ENCODE data around the gene POLDIP2. TPM values are rescaled to one million over a fixed set of nuclear protein-coding genes. Genes with fewer than 3 reads are reported as not detected.

POLDIP2 gene
- total RNA-seq, 4 donors from 2014 or later = 217 to 281 (median 237) TPM

DNA sequence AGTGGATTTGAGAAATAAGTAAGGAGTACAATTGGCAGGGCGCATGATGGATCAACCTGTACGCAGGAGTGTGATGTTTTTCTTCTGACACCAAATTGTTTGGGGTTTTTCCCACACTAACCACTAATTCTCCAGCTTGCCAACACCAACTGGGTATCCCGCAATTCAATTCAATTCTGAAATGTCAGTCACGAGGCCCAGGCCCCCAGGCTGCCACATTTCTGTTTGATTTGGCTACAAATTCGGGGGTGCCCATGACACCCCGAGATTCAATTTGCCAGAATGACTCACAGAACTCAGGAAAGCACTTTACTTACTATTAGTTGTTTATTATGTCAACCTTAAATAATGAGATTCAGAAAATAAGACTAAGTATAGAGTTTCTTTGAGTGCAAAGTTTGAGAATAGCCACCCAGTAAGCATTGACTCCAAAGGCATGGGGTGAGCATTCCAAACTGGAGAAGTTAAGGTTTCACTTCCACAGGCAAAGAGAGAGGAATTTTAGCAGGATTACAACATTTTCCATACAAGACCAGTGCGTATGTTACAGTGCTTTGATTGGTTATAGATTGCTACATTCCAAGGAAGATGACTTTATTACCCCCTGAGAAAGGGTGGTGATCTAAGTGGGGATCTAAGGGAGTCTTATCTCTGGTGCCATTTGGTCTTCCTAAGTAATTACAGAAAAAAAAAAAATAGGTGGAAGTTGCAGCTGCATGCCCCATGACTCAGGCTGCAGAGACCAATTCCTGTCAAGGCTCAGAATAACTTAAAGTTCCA lies 37.2 kb upstream of the POLDIP2 start:
- Histone ChIP-seq H3K9me3 (no peaks in the 10 kb centered on the region), H3K4me1 (no peaks in the 10 kb centered on the region), H3K4me3 (no peak overlapping the region), H3K27me3 (no peaks in the 10 kb centered on the region), H3K36me3 (no peaks in the 10 kb centered on the region), H3K27ac (no peak overlapping the region)
- intact Hi-C loops (cut with DNase I; ENCODE audit: low total_unique reads) (no loop called here), in situ Hi-C loops (cut with MboI; ENCODE audit: low sequenced_read_pairs in 4 of 4) (loop anchor here in 1 of 4 donors (5.0 kb wide), 1 partner anchor 53 kb away; no protein-coding TSS in a partner anchor)
- TF ChIP-seq, protein P1, sequence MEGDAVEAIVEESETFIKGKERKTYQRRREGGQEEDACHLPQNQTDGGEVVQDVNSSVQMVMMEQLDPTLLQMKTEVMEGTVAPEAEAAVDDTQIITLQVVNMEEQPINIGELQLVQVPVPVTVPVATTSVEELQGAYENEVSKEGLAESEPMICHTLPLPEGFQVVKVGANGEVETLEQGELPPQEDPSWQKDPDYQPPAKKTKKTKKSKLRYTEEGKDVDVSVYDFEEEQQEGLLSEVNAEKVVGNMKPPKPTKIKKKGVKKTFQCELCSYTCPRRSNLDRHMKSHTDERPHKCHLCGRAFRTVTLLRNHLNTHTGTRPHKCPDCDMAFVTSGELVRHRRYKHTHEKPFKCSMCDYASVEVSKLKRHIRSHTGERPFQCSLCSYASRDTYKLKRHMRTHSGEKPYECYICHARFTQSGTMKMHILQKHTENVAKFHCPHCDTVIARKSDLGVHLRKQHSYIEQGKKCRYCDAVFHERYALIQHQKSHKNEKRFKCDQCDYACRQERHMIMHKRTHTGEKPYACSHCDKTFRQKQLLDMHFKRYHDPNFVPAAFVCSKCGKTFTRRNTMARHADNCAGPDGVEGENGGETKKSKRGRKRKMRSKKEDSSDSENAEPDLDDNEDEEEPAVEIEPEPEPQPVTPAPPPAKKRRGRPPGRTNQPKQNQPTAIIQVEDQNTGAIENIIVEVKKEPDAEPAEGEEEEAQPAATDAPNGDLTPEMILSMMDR (IDR thresholded peaks at IDR 0.05 in 4 of 5, conservative IDR thresholded peaks at IDR 0.05 in 1 of 5) = no peak
- TF ChIP-seq POLR2A (IDR thresholded peaks at IDR 0.05) = no peak
- no peak for ATAC-seq
- no peak for DNase-seq

DNA sequence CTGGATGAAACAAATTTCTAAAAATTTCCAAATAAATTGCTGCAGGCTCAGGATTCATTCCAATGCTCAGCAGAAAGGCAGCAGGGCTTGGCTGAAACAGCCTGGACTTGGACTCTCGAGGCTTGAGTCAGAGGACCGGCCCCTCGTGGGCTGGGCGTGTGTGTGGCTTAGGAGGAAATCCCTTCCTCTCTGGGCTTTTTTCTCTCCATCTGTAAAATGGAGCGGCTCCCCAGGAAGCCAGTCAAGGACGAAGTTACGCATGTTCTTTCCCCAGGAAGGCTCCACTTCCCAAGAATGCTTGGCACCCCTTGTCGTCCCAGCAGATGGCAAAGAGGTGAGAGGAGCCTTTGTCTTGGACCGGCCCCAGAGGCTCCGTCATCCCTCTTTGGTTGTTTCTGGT lies 35.2 kb upstream of the POLDIP2 start:
- Histone ChIP-seq H3K36me3 (no peaks in the 10 kb centered on the region), H3K4me1 (no peaks in the 10 kb centered on the region), H3K27ac (no peak overlapping the region), H3K27me3 (no peaks in the 10 kb centered on the region), H3K9me3 (no peaks in the 10 kb centered on the region), H3K4me3 (no peak overlapping the region)
- intact Hi-C loops (cut with DNase I; ENCODE audit: low total_unique reads) = no loop called here
- TF ChIP-seq, protein P1 (IDR thresholded peaks at IDR 0.05 in 4 of 5, conservative IDR thresholded peaks at IDR 0.05 in 1 of 5) = no peak
- TF ChIP-seq POLR2A (IDR thresholded peaks at IDR 0.05) = no peak
- ATAC-seq = no peak
- in situ Hi-C loops (cut with MboI; ENCODE audit: low sequenced_read_pairs in 4 of 4) = no loop called here
- no peak for DNase-seq

DNA sequence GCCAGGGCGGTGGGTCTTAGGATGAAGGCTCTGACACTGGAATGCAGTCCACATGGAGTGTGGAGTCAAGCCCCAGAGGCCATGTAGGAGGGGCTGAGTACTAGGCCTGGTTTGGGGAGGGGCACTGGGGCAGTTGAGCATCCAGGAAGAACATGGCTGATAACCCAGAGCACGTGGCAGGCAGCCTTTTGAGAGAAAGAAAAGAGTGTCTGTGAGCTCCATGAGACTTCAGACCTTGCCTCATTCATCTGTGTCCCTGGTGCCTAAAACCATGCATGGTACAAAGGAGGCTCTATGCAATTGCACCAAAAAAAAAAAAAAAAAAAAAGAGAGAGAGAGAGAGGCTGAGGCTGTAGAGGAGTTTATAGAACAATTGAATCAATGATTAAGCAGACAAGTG lies 34.1 kb upstream of the POLDIP2 start:
- Histone ChIP-seq H3K36me3 (no peaks in the 10 kb centered on the region), H3K27me3 (no peaks in the 10 kb centered on the region), H3K4me1 (no peaks in the 10 kb centered on the region), H3K27ac (no peak overlapping the region), H3K9me3 (no peaks in the 10 kb centered on the region), H3K4me3 (no peak overlapping the region)
- DNase-seq = no peak
- no peak for ATAC-seq
- TF ChIP-seq, protein P1 (IDR thresholded peaks at IDR 0.05 in 4 of 5, conservative IDR thresholded peaks at IDR 0.05 in 1 of 5) = no peak
- no peak for TF ChIP-seq POLR2A (IDR thresholded peaks at IDR 0.05)
- in situ Hi-C loops (cut with MboI; ENCODE audit: low sequenced_read_pairs in 4 of 4) (no loop called here), intact Hi-C loops (cut with DNase I; ENCODE audit: low total_unique reads) (no loop called here)

DNA sequence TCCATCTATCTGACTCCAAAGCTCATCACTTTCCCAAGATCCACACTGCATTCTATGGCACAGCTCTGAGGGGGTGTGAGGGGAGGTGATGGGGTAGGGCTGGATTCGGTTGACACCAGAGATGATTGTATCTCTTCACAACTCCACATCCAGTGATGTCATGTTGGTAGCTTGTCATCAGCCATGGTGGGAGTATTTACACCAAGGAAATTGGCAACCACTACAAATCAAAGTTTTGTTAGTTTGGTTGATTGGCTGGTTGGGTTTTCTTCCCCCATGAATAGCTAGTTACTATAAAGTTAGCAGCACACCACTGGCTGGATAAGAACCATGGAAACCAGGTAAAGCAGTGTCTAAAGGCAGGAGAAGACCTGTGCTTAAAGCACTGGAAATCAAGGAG lies 33.7 kb upstream of the POLDIP2 start:
- intact Hi-C loops (cut with DNase I; ENCODE audit: low total_unique reads) (no loop called here), in situ Hi-C loops (cut with MboI; ENCODE audit: low sequenced_read_pairs in 4 of 4) (no loop called here)
- H3K36me3 ChIP-seq = no peaks in the 10 kb centered on the region
- no peaks in the 10 kb centered on the region for H3K27me3 ChIP-seq
- no peak overlapping the region for H3K4me3 ChIP-seq
- H3K4me1 ChIP-seq = no peaks in the 10 kb centered on the region
- no peaks in the 10 kb centered on the region for H3K9me3 ChIP-seq
- no peak overlapping the region for H3K27ac ChIP-seq
- ATAC-seq (no peak), DNase-seq (no peak)
- no peak for TF ChIP-seq POLR2A (IDR thresholded peaks at IDR 0.05)
- TF ChIP-seq, protein P1 (IDR thresholded peaks at IDR 0.05 in 4 of 5, conservative IDR thresholded peaks at IDR 0.05 in 1 of 5) = no peak
